ENCODE results near the gene STAG2.

The STAG2 gene

DNA sequence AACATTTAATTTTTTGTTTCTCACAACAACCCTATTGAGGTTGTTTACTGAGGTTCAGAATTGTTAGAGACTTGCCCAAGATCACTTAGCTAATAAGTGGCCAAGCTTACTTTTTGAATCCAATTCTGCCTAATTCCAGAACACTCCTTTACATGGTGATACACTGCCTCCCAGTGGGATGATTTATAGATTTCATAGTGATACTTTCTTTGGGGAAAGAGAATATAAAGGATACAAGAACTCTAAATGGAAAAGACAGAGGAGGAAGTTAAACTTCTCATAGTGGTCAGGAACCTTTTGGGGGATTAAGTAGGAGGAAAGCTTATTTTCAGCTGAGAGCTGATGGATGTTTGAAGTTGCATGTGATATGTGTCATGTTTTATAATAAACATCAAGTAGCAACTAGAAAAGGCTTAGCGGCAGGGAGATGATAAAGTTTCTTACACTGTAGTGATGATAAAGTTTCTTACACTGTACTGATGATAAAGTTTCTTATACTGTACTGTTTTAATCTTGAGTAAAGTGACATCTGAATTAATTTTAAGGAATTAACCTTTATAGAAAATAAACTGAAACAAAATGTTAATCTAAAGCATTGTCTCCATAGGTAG is 15.3 kb downstream of the STAG2 start:
- H3K27ac ChIP-seq, result no peak overlapping the region
- TF ChIP-seq ZFX (IDR thresholded peaks at IDR 0.05) (no peak), CTCF (conservative IDR thresholded peaks at IDR 0.05) (peak; percentile 32)

- TF ChIP-seq ZFX (IDR thresholded peaks at IDR 0.05) (no peak), CTCF (conservative IDR thresholded peaks at IDR 0.05) (no peak)
- H3K27ac ChIP-seq, result no peak overlapping the region
These were observed 21.7 kb downstream of the STAG2 start for GRCh38 chrX:123983240-123983639.

DNA sequence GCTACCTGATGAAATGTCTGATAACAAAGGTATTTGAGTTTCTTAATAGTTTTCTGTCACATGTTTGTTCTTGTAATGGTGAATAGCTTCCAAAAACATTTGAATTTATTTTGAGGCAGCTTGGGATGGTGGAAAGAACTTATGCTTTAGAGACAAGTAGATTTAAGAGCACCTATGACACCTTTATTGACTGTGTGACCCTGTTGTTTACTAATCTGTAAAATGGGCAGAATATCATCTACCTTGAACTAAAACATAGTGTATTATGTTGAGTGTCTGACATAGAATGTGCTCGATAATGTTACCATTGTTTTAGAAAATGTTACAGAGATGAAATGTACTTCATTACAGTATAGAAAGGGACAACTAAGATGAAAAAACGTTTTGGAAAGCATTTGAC is 24.9 kb downstream of the STAG2 start:
- TF ChIP-seq ZFX (IDR thresholded peaks at IDR 0.05) (no peak), CTCF (conservative IDR thresholded peaks at IDR 0.05) (no peak)
- H3K27ac ChIP-seq, result no peak overlapping the region

DNA sequence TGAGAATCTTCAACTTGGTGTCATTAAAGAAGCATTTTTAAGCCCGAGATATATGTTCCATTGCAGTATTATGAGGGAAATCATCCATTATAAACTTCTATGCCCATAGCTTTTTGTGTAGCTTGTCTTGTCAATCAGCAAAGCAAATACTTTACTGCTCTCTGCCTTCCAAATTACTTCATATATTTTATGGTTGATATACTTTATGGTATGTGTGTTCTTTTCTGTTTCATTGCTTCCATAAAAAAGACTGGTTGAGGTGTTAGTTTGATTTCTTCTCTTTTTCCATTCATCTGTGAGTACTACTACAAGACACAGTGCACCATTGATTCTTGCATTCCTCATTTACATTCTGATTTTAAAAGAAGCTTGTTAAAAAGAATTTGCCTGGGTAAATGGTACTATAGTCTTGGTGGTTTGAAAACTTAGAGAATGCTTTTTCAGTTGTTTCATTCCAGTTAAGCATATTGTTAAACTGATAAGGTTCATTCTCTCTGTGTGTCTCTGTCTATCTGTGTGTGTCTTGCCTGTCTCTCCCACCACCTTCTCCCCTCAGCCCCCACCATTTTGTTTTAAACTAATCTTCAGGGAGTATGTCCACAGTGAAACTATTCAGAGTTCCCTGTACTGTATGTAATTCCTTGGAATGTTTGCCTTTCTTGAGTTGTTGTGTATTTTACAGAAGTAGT is 27.1 kb downstream of the STAG2 start:
- TF ChIP-seq ZFX (IDR thresholded peaks at IDR 0.05) (no peak), CTCF (conservative IDR thresholded peaks at IDR 0.05) (no peak)
- no peak overlapping the region for H3K27ac ChIP-seq

- no peak overlapping the region for H3K27ac ChIP-seq
- TF ChIP-seq CTCF (conservative IDR thresholded peaks at IDR 0.05), result no peak
- no peak for TF ChIP-seq ZFX (IDR thresholded peaks at IDR 0.05)
These were observed 27.7 kb downstream of the STAG2 start for GRCh38 chrX:123989235-123989634.

DNA sequence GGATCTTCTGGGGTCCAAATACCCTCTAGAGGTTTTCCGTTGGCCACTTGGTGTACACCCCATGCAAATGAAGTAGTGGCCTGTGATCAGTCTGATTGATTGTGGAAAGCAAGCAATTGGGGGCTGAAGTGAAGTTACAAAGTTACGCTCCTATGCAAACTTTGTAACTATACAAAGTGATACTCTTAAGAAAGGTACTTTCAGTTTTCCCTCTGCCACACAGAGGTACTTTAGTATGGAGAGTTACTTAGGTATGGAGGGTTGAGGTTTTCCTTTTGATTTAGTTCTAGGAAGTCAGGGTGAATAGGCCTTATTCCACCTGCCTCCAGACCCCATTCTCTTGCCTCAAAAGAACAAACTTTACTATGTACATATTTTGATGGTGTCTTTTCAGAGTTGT is 28.7 kb downstream of the STAG2 start:
- H3K27ac ChIP-seq, result no peak overlapping the region
- TF ChIP-seq CTCF (conservative IDR thresholded peaks at IDR 0.05), result no peak
- no peak for TF ChIP-seq ZFX (IDR thresholded peaks at IDR 0.05)

DNA sequence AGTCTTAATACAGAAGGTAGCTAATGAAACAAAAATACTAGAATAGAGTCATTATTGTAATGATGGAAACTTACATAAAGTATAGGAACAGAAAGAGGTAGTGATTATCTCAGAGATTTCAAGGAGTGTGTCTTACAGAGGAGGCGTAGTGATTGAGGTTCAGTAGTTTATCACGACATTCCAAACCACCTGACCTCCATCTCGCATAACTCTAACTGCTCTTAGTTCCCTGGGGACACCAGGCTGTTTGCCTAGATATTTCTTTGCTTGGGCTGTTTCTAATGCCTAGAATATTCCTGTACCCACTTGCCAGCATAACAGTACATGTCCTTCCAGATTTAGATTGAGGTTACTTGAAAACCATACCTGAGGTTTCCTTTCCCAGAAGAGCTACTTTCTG is 29.1 kb downstream of the STAG2 start:
- no peak for TF ChIP-seq CTCF (conservative IDR thresholded peaks at IDR 0.05)
- TF ChIP-seq ZFX (IDR thresholded peaks at IDR 0.05), result no peak
- H3K27ac ChIP-seq, result no peak overlapping the region
